Ishikawa (cell line): ENCODE results near the gene MTMR10.

Experiments
- CEBPB ChIP-seq: IDR thresholded peaks from 2 replicates; pipeline ENCODE4 v1.6.1; 2012
- CREB1 ChIP-seq: IDR thresholded peaks from 2 replicates; pipeline ENCODE4 v1.6.1; 2012; ENCODE audit warnings: low read depth
- EGR1 ChIP-seq: IDR thresholded peaks from 2 replicates; pipeline ENCODE4 v1.6.1; 2012
- EP300 ChIP-seq: IDR thresholded peaks from 2 replicates; pipeline ENCODE4 v1.6.1; 2012; ENCODE audit warnings: borderline replicate concordance
- FOXM1 ChIP-seq: IDR thresholded peaks from 2 replicates; pipeline ENCODE4 v1.6.1; 2012; ENCODE audit warnings: low read depth, borderline replicate concordance
- NFIC ChIP-seq: IDR thresholded peaks from 2 replicates; pipeline ENCODE4 v1.6.1; 2012
- RAD21 ChIP-seq: IDR thresholded peaks from 2 replicates; pipeline ENCODE4 v1.6.1; 2012; ENCODE audit warnings: low read depth
- REST ChIP-seq: IDR thresholded peaks from 2 replicates; pipeline ENCODE4 v1.6.1; 2012; ENCODE audit warnings: low read depth, mild to moderate bottlenecking
- TAF1 ChIP-seq: IDR thresholded peaks from 2 replicates; pipeline ENCODE4 v1.6.1; 2012; ENCODE audit warnings: low read depth, mild to moderate bottlenecking
- TCF12 ChIP-seq: IDR thresholded peaks from 2 replicates; pipeline ENCODE4 v1.6.1; 2012; ENCODE audit warnings: low read depth
- TEAD4 ChIP-seq: IDR thresholded peaks from 2 replicates; pipeline ENCODE4 v1.6.1; 2012
- YY1 ChIP-seq: IDR thresholded peaks from 2 replicates; pipeline ENCODE4 v1.6.1; 2012; ENCODE audit warnings: low read depth
- ZBTB7A ChIP-seq: IDR thresholded peaks from 2 replicates; pipeline ENCODE4 v1.6.1; 2012; ENCODE audit warnings: low read depth
- TF ChIP-seq, protein P1 (sequence below): IDR thresholded peaks from 2 replicates; pipeline ENCODE4 v1.6.1; 2012
- TF ChIP-seq, protein P2 (sequence below): IDR thresholded peaks from 2 replicates; pipeline ENCODE4 v1.6.1; 2012

Gene MTMR10

DNA sequence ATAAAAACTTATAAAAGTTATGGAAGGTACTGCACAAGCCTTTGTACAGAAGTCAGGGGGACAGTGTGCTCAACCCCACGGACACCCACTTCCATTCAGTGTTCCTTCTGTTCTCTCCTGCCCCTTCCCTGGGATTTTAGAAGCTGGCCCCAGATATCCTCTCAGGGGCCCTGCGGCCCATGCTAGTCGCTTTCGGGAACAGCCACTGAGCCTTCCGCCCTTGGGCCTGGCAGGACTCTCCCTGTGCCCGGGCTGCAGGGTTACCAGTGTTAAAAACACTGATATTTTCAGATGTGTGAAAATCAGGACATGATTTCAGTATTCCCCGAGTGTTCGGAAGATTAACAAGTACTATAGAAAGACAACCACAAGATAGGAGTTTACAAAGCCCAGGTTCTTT, 65.3 kb downstream of the MTMR10 start:
- TF ChIP-seq, protein P1, sequence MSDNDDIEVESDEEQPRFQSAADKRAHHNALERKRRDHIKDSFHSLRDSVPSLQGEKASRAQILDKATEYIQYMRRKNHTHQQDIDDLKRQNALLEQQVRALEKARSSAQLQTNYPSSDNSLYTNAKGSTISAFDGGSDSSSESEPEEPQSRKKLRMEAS, result no peak
- TF ChIP-seq, protein P2, sequence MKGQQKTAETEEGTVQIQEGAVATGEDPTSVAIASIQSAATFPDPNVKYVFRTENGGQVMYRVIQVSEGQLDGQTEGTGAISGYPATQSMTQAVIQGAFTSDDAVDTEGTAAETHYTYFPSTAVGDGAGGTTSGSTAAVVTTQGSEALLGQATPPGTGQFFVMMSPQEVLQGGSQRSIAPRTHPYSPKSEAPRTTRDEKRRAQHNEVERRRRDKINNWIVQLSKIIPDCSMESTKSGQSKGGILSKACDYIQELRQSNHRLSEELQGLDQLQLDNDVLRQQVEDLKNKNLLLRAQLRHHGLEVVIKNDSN, result no peak
- TF ChIP-seq EGR1, result no peak
- TF ChIP-seq TEAD4, result no peak
- TF ChIP-seq NFIC, result no peak
- TF ChIP-seq REST, result no peak
- no peak for TF ChIP-seq CEBPB
- no peak for TF ChIP-seq TAF1
- no peak for TF ChIP-seq ZBTB7A
- TF ChIP-seq TCF12, result no peak
- TF ChIP-seq EP300, result no peak
- TF ChIP-seq CREB1, result no peak
- no peak for TF ChIP-seq RAD21
- TF ChIP-seq YY1, result no peak
- TF ChIP-seq FOXM1, result no peak

DNA sequence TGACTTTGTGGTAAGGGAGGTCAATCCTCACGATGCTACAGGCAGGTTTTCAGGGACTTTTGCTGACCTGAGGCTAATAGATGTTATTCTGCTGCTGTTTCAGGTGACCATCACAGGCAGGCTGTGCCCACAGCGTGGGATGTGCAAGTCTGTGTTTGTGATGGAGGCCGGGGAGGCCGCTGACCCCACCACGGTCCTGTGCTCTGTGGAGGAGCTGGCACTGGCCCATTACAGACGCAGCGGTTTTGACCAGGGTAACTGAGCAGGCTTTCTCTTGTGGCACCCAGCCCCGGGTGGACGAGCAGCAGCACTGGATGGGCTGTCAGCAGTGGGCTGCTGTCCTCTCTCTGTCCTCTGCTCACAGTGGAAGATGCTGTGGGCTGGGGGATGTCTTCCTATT, 65.7 kb downstream of the MTMR10 start:
- no peak for TF ChIP-seq TAF1
- TF ChIP-seq FOXM1, result no peak
- no peak for TF ChIP-seq RAD21
- no peak for TF ChIP-seq REST
- no peak for TF ChIP-seq CEBPB
- TF ChIP-seq NFIC, result no peak
- TF ChIP-seq CREB1, result no peak
- TF ChIP-seq, protein P1, result no peak
- TF ChIP-seq TCF12, result no peak
- no peak for TF ChIP-seq YY1
- no peak for TF ChIP-seq EGR1

DNA sequence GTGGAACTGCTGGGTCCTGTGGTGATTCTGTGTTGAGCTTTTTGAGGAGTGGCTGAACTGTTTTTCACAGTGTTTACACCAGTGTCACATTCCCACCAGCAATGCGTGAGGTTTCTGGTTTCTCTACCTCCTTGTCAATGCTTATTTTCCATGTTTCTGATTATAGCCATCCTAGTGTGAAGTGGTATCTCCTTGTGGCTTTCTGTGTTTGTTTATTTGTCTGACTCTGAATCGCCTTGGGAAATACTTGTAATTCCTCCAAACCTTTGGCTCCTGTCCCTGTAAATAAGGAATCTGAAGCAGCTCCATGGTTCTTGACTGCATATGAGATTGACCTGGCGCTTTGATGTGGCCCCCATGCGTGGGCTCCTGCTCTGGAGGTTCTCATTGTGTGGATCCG, 67.1 kb downstream of the MTMR10 start:
- TF ChIP-seq EGR1 (no peak), TCF12 (no peak), EP300 (no peak), TEAD4 (no peak), TAF1 (no peak), CREB1 (no peak), ZBTB7A (no peak), REST (no peak), FOXM1 (no peak), YY1 (no peak), RAD21 (no peak), NFIC (no peak), CEBPB (no peak)
- TF ChIP-seq, protein P1, result no peak
- TF ChIP-seq, protein P2, result no peak

- TF ChIP-seq EP300 (no peak), EGR1 (no peak), REST (no peak), NFIC (no peak), CREB1 (no peak), TAF1 (no peak), CEBPB (no peak), ZBTB7A (no peak), TEAD4 (no peak), FOXM1 (no peak), RAD21 (no peak), TCF12 (no peak), YY1 (no peak)
- TF ChIP-seq, protein P1, result no peak
- TF ChIP-seq, protein P2, result no peak
These were observed 68.0 kb downstream of the MTMR10 start for GRCh38 chr15:30923429-30923828.
